Measurements from ENCODE around the gene SUN1.
A peak's percentile ranks its signal among the peaks of the same experiment; 100 is the strongest.

Gene SUN1

GRCh38 chr7:849781-850180 is 17.5 kb downstream of the SUN1 start:
- Mint-ChIP-seq H3K36me3 (ENCODE audit: low read depth) (peaks cover 76% of the 10 kb centered on the region), H3K27ac (no peak overlapping the region), H3K27me3 (no peaks in the 10 kb centered on the region), H3K4me1 (ENCODE audit: low read depth) (peaks cover 3% of the 10 kb centered on the region), H3K9me3 (no peaks in the 10 kb centered on the region), H3K4me3 (no peak overlapping the region)
- DNase-seq, result no peak

- DNase-seq, result no peak
- Mint-ChIP-seq H3K9me3 (no peaks in the 10 kb centered on the region), H3K27me3 (no peaks in the 10 kb centered on the region), H3K36me3 (ENCODE audit: low read depth) (peaks cover 76% of the 10 kb centered on the region), H3K4me3 (no peak overlapping the region), H3K27ac (no peak overlapping the region), H3K4me1 (ENCODE audit: low read depth) (peaks cover 3% of the 10 kb centered on the region)
Measured at GRCh38 chr7:851204-851603, 18.9 kb downstream of the SUN1 start.

GRCh38 chr7:853366-854117 is 21.3 kb downstream of the SUN1 start:
- Mint-ChIP-seq H3K4me1 (ENCODE audit: low read depth) (no peaks in the 10 kb centered on the region), H3K4me3 (no peak overlapping the region), H3K27ac (no peak overlapping the region), H3K9me3 (no peaks in the 10 kb centered on the region), H3K27me3 (no peaks in the 10 kb centered on the region), H3K36me3 (ENCODE audit: low read depth) (peaks cover 90% of the 10 kb centered on the region)
- DNase-seq, result no peak

- Mint-ChIP-seq H3K9me3 (no peaks in the 10 kb centered on the region), H3K27me3 (no peaks in the 10 kb centered on the region), H3K27ac (no peak overlapping the region), H3K4me3 (no peak overlapping the region), H3K4me1 (ENCODE audit: low read depth) (no peaks in the 10 kb centered on the region), H3K36me3 (ENCODE audit: low read depth) (peaks cover 91% of the 10 kb centered on the region)
- DNase-seq, result no peak
Measured at GRCh38 chr7:854118-854775, 22.0 kb downstream of the SUN1 start.

GRCh38 chr7:855686-856369 is 23.6 kb downstream of the SUN1 start:
- H3K36me3 Mint-ChIP-seq (ENCODE audit: low read depth), result peaks cover 94% of the 10 kb centered on the region

GRCh38 chr7:856444-857095 is 24.3 kb downstream of the SUN1 start:
- H3K9me3 Mint-ChIP-seq, result no peaks in the 10 kb centered on the region
- no peak overlapping the region for H3K4me3 Mint-ChIP-seq
- H3K36me3 Mint-ChIP-seq (ENCODE audit: low read depth), result peaks cover 94% of the 10 kb centered on the region
- H3K27ac Mint-ChIP-seq, result no peak overlapping the region
- no peak for DNase-seq
- H3K4me1 Mint-ChIP-seq (ENCODE audit: low read depth), result peaks cover 2% of the 10 kb centered on the region
- H3K27me3 Mint-ChIP-seq, result no peaks in the 10 kb centered on the region

More at GRCh38 chr7:855686-856369, 23.6 kb downstream of the SUN1 start:
- H3K27ac Mint-ChIP-seq, result no peak overlapping the region
- H3K4me3 Mint-ChIP-seq, result no peak overlapping the region
- peaks cover 2% of the 10 kb centered on the region for H3K4me1 Mint-ChIP-seq (ENCODE audit: low read depth)
- no peaks in the 10 kb centered on the region for H3K9me3 Mint-ChIP-seq
- H3K27me3 Mint-ChIP-seq, result no peaks in the 10 kb centered on the region
- no peak for DNase-seq

DNA sequence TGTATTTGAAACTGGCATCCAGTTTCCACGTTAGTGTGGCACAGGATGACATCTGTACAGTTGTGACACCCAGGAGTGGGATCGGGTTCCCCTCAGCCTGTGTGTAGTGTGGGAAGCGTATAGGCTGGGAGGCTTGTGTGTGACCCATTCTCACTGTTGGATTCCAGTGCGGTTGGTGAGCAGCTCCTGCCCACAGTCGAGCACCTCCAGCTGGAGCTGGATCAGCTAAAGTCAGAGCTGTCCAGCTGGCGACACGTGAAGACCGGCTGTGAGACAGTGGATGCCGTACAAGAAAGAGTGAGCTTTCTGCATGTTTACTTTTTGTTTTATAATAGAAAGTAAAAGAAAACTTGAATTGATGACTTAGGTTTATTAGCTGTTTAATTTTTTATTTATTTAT is 25.4 kb downstream of the SUN1 start:
- DNase-seq, result no peak
- Mint-ChIP-seq H3K9me3 (no peaks in the 10 kb centered on the region), H3K36me3 (ENCODE audit: low read depth) (peaks cover 94% of the 10 kb centered on the region), H3K27me3 (no peaks in the 10 kb centered on the region), H3K27ac (peak overlapping the region; percentile 4), H3K4me1 (ENCODE audit: low read depth) (peaks cover 2% of the 10 kb centered on the region), H3K4me3 (no peak overlapping the region)

DNA sequence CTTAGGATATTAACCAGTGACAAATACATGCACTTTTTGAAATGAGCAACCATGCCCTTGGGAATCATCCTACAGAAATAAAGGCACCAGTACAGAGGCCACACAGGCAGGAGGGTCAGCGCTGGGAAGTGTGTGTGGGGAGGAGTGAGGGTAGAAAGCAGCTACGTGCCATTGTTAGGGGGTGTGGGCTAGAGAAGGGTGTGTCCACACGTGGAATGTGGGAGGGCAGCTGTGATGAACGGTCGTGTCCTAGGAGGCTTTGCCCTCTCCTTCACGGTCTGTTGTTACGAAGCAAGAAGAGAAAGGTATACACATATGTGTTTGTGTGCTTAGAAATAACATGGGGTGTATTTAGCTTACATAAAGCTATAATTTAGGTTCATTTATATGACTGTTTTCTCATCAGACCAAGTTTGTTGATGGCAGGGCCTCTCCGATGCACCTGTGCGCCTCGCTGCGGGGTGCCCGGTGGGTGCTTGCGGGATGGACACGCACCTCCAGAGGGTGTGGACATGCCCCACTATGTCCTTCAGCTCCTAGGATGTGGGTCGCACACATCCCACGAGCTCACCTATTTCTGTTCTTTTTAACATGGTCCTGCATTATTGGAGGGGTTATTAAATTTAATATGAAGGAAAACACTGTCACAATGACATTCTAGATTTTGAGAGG is 27.2 kb downstream of the SUN1 start:
- DNase-seq, result no peak
- Mint-ChIP-seq H3K27me3 (no peaks in the 10 kb centered on the region), H3K9me3 (no peaks in the 10 kb centered on the region), H3K4me3 (no peak overlapping the region), H3K4me1 (ENCODE audit: low read depth) (peaks cover 2% of the 10 kb centered on the region), H3K27ac (peak overlapping the region; percentile 6), H3K36me3 (ENCODE audit: low read depth) (peaks cover 92% of the 10 kb centered on the region)

DNA sequence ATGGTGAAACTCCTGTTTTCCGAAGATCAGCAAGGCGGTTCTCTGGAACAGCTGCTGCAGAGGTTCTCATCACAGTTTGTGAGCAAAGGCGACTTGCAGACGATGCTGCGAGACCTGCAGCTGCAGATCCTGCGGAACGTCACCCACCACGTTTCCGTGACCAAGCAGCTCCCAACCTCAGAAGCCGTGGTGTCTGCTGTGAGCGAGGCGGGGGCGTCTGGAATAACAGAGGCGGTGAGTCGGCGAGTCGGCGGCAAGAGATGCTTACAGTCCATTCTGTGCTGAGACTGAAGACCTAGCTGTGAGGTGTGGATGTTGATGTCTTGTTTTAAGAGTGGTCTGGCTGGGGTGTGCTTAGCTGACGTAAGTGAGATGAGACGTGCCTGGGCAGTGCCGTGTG is 27.9 kb downstream of the SUN1 start:
- Mint-ChIP-seq H3K4me1 (ENCODE audit: low read depth) (peaks cover 2% of the 10 kb centered on the region), H3K27me3 (no peaks in the 10 kb centered on the region), H3K9me3 (no peaks in the 10 kb centered on the region), H3K27ac (no peak overlapping the region), H3K36me3 (ENCODE audit: low read depth) (peaks cover 91% of the 10 kb centered on the region), H3K4me3 (no peak overlapping the region)
- DNase-seq, result no peak

GRCh38 chr7:861222-861621 is 28.9 kb downstream of the SUN1 start:
- Mint-ChIP-seq H3K27me3 (no peaks in the 10 kb centered on the region), H3K36me3 (ENCODE audit: low read depth) (peaks cover 93% of the 10 kb centered on the region), H3K4me1 (ENCODE audit: low read depth) (peaks cover 2% of the 10 kb centered on the region), H3K9me3 (no peaks in the 10 kb centered on the region), H3K4me3 (no peak overlapping the region), H3K27ac (no peak overlapping the region)
- DNase-seq, result no peak

- Mint-ChIP-seq H3K4me1 (ENCODE audit: low read depth) (peaks cover 2% of the 10 kb centered on the region), H3K4me3 (no peak overlapping the region), H3K27me3 (no peaks in the 10 kb centered on the region), H3K36me3 (ENCODE audit: low read depth) (peaks cover 90% of the 10 kb centered on the region), H3K9me3 (no peaks in the 10 kb centered on the region), H3K27ac (peak overlapping the region; percentile 50)
- no peak for DNase-seq
Measured at GRCh38 chr7:862157-862556, 29.9 kb downstream of the SUN1 start.

DNA sequence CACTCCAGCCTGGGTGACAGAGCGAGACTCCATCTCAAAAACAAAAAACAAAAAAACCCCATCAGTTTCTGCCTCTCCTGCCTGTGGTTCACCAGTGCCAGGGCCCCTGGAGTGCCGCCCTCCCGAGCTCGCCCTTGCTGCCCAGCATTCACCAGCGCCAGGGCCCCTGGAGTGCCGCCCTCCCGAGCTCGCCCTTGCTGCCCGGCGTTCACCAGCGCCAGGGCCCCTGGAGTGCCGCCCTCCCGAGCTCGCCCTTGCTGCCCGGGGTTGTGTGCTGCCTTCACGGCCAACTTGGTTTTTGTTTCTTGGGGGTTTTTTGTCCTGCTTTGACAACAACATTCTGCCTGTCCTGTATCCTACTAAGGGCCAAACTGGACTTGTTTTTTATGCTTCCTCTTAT is 30.8 kb downstream of the SUN1 start:
- H3K4me3 Mint-ChIP-seq, result no peak overlapping the region
- peaks cover 93% of the 10 kb centered on the region for H3K36me3 Mint-ChIP-seq (ENCODE audit: low read depth)
- H3K9me3 Mint-ChIP-seq, result no peaks in the 10 kb centered on the region
- H3K27me3 Mint-ChIP-seq, result no peaks in the 10 kb centered on the region
- H3K4me1 Mint-ChIP-seq (ENCODE audit: low read depth), result peaks cover 4% of the 10 kb centered on the region
- no peak for DNase-seq
- peak overlapping the region; percentile 52 for H3K27ac Mint-ChIP-seq

GRCh38 chr7:865921-866320 is 33.6 kb downstream of the SUN1 start:
- Mint-ChIP-seq H3K4me1 (ENCODE audit: low read depth) (peaks cover 12% of the 10 kb centered on the region), H3K27ac (no peak overlapping the region), H3K27me3 (no peaks in the 10 kb centered on the region), H3K4me3 (no peak overlapping the region), H3K9me3 (no peaks in the 10 kb centered on the region), H3K36me3 (ENCODE audit: low read depth) (peaks cover 81% of the 10 kb centered on the region)
- DNase-seq, result no peak

- Mint-ChIP-seq H3K27ac (no peak overlapping the region), H3K4me3 (no peak overlapping the region), H3K9me3 (no peaks in the 10 kb centered on the region), H3K4me1 (ENCODE audit: low read depth) (peaks cover 14% of the 10 kb centered on the region), H3K27me3 (no peaks in the 10 kb centered on the region), H3K36me3 (ENCODE audit: low read depth) (peaks cover 79% of the 10 kb centered on the region)
- no peak for DNase-seq
Measured at GRCh38 chr7:867001-867405, 34.7 kb downstream of the SUN1 start.
